GM19328 (cell line): Measurements from ENCODE around the gene TOP3A.

ENCODE experiments used
- ATAC-seq: cut with Tn5 transposase; IDR thresholded peaks from one replicate; pipeline ENCODE4 v1.9.1; 2021; ENCODE audit warnings: mild to moderate bottlenecking, moderate library complexity; ENCODE audit not compliant: unreplicated experiment

The TOP3A gene

GRCh38 chr17:18280766-18281371 lies 33.9 kb downstream of the TOP3A start:
- ATAC-seq = no peak

- no peak for ATAC-seq
These were observed 34.5 kb downstream of the TOP3A start for GRCh38 chr17:18280249-18280648.

GRCh38 chr17:18278867-18279266 lies 35.9 kb downstream of the TOP3A start:
- no peak for ATAC-seq

GRCh38 chr17:18277076-18277475 lies 37.7 kb downstream of the TOP3A start:
- no peak for ATAC-seq

GRCh38 chr17:18270046-18270931 lies 44.5 kb downstream of the TOP3A start:
- ATAC-seq = no peak

GRCh38 chr17:18267927-18268711 lies 46.7 kb downstream of the TOP3A start:
- ATAC-seq = no peak

- no peak for ATAC-seq
These were observed 47.4 kb downstream of the TOP3A start for GRCh38 chr17:18267366-18267765.

GRCh38 chr17:18263885-18264682 lies 50.7 kb downstream of the TOP3A start:
- ATAC-seq = no peak

- no peak for ATAC-seq
These were observed 52.2 kb downstream of the TOP3A start for GRCh38 chr17:18262641-18263040.

GRCh38 chr17:18262111-18262510 lies 52.7 kb downstream of the TOP3A start:
- no peak for ATAC-seq

- no peak for ATAC-seq
These were observed 53.1 kb downstream of the TOP3A start for GRCh38 chr17:18261659-18262058.

- ATAC-seq = peak; percentile 1
These were observed 53.7 kb downstream of the TOP3A start for GRCh38 chr17:18261146-18261515.

- ATAC-seq = peak; percentile 76
These were observed 54.3 kb downstream of the TOP3A start, which contains the start of gene MIEF2 for GRCh38 chr17:18260332-18261145. Gene MIEF2 (plus strand): TSS chr17:18260662. CDS start chr17:18262721, 2,059 bp downstream.

GRCh38 chr17:18259621-18260331 lies 55.0 kb downstream of the TOP3A start:
- ATAC-seq = no peak

GRCh38 chr17:18258356-18259038 lies 56.3 kb downstream of the TOP3A start, which contains the start of gene FLII:
Gene FLII (minus strand): TSS chr17:18258738. CDS start chr17:18258690, 48 bp downstream.
- ATAC-seq = no peak

- no peak for ATAC-seq
These were observed 56.8 kb downstream of the TOP3A start for GRCh38 chr17:18257982-18258355.

GRCh38 chr17:18257268-18257981 lies 57.4 kb downstream of the TOP3A start:
- no peak for ATAC-seq

- no peak for ATAC-seq
These were observed 58.0 kb downstream of the TOP3A start for GRCh38 chr17:18256776-18257175.
